Ammon's horn (tissue), 1 donor: ENCODE measurements around the gene SCAMP2.
A peak's percentile ranks its signal among the peaks of the same experiment; 100 is the strongest.
"Not testable (repeated sequence)": the region's sequence is repeated elsewhere in the genome, so short reads cannot be mapped to it uniquely, and the experiment has no call there.

Experiments
- DNase-seq: peaks from one replicate; pipeline ENCODE4 v3.0.0-alpha.2; 2016; ENCODE audit warnings: low spot score

Gene SCAMP2

DNA sequence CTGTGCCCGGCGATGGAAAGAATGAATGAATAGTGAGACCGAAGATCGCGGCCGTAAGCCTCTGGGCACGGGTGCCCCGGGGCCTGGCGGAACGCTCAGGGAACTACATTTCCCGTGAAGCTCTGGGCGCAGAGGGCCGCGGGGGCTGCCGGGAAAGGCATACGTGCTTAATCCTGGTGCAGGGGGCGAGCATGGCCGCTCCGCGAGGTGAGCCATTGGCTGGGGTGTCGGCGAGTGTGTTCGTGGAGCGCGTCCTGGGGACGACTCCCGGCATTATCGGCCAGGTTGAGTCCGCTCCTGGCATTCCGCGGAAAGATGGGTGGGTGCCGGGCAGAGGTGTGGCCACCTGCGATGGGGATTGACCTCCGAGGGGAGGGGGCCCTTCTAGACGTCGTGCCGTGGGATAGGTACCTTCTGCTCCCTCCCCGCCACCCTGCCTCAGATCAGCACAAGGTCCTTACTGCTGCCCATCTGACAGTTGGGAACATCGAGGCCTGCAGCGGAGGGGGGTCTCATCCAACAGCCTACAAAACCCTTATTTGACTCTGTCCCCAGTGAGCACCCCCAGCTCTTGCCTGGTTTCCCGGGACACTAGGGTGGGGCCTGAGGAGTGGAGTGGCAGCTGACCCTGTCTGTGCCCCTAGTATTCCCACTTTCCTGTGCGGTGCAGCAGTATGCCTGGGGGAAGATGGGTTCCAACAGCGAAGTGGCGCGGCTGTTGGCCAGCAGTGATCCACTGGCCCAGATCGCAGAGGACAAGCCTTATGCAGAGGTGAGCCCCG is 16.9 kb upstream of the SCAMP2 start, which contains the start of gene MPI:
MPI (plus strand) TSS at position 160 of the 782 bp plus-strand sequence; CDS start at position 192, 32 bp downstream.
- peak; percentile 90 for DNase-seq

DNA sequence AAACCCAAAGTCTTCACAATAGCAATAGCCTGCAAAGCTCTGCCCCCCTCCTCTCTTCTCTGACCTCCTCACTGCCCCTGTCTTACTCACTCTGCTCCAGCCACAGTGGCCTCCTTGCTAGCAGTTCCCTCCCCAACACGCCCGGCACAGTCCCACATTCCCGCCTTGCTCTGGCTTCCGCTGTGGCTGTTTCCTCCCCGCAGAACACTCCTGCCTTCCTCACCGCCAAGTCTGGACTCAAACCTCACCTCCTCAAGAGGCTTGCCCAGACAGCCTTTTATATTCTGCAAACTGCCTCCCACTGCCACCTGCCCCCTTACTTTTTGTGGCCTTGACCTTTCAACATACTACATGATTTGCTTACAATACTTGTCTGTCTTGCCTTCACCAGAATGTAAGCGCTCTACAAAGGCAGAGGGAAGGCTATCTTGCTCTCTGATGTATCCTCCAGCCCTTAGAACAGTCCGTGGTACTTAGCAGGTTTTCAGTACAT is 16.3 kb upstream of the SCAMP2 start:
- peak; percentile 75 for DNase-seq

DNA sequence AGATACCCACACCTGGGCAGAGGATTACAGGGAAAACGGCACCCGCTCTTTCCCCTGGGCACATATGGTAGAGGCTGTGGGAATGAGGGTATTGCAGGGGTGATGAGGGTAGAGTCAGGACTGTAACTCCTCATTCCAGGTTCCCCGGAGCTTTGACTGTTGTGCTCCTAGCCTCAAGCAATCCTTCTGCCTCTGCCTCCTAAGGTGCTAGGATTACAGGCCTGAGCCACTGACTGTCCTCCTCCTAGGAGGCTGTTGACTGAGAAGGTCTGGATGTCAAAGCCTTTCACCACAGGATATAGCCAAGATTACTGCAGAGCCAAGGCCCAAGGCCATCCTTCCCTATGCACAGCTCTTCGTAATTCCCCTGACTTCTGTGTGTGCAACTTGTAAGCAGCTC is 15.6 kb upstream of the SCAMP2 start:
- no peak for DNase-seq

DNA sequence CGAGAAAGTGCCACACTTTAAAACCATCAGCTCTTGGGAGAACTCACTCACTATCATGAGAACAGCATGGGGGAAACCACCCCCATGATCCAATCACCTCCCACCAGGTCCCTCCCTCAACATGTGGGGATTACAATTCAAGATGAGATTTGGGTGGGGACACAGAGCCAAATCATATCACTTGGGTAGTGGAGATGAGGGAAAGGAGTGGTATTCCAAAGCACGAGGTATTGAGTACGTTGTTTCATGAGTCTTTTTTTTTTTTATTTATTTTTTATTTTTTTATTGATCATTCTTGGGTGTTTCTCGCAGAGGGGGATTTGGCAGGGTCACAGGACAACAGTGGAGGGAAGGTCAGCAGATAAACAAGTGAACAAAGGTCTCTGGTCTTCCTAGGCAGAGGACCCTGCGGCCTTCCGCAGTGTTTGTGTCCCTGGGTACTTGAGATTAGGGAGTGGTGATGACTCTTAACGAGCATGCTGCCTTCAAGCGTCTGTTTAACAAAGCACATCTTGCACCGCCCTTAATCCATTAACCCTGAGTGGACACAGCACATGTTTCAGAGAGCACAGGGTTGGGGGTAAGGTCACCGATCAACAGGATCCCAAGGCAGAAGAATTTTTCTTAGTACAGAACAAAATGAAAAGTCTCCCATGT is 14.5 kb upstream of the SCAMP2 start:
- DNase-seq: not testable (repeated sequence)

DNA sequence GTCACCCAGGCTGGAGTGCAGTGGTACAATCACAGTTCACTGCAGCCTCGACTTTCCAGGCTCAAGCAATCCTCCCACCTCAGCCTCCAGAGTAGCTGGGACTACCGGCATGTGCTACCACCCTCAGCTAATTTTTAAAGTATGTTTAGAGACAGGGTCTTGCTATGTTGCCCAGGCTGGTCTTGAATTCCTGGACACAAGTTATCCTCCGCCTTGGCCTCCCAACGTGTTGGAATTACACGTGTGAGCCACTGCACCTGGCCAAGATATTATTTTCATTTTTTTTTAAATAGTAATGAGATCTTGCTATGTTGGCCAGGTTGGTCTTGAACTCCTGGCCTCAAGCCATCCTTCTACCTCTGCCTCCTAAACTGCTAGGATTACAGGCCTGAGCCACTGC is 12.3 kb upstream of the SCAMP2 start:
- no peak for DNase-seq

DNA sequence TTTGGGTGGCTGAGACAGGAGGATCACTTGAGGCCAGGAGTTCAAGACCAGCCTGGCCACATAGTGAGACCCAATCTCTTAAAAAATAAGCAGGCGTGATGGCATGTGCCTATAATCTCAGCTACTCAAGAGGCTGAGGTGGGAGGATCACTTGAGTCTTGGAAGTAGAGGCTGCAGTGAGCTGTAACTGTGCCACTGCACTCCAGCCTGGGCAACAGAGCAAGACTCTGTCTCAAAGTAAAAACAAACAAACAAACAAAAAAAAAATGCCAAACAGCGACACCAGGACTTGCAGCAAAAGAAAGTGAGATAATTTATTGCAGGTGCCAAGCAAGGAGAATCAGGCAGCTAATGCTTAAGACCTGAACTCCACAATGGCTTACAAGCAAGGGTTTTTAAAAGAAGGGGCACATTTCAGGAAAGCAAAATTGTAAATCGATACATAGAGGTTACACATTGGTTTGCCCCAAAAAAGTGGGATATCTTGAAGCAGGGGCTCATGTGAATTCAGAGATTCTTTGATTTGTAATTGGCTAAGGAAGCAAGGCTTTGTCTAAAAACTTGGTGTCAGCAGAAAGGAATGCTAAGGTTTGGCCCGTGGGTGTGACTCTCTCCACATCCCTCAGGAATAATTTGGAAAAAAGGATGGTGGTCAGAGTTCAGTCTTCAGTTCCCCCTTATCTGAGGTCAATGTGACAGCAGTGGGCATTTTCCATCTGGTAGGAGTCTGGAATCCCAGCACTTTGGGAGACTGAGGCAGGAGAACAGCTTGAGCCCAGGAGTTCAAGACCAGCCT is 11.5 kb upstream of the SCAMP2 start:
- no peak for DNase-seq

DNA sequence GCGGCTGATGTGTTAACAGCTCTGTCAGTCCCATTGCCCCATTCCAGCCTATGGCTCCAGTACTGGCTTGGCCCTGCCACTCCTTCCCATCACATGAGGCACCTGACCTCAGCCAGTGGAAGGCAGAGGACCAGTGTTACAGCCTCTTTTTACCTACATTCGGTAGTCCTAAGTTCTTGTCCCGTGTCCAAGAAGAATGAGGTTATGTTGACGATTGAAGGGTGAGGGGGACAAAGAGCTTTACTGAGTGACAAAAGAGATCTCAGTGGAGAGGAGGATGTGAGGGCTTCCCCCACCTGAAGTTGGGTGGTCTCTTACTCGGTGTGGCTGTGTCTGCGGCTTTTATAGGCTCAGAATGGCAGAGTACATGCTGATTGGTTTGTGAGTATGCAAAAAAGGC is 9.4 kb upstream of the SCAMP2 start:
- DNase-seq: no peak

DNA sequence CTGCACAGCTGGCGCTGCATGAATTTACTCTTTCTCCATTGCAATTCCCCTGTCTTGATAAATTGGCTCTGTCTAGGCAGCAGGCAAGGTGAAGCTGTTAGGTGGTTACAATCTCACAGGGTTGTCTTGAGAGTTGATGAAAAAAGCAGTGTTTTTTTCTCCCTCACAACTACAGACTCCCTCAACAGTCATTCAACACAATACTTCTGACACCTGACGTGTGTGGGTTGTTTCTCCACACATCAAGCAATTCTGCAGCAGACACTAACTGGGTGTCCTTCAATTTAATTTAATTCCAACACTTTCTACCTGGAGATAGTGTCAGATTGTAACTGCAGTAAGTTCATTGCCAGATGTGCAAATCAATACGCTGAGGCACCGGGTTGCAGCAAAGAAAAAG is 5.1 kb upstream of the SCAMP2 start:
- DNase-seq: no peak

DNA sequence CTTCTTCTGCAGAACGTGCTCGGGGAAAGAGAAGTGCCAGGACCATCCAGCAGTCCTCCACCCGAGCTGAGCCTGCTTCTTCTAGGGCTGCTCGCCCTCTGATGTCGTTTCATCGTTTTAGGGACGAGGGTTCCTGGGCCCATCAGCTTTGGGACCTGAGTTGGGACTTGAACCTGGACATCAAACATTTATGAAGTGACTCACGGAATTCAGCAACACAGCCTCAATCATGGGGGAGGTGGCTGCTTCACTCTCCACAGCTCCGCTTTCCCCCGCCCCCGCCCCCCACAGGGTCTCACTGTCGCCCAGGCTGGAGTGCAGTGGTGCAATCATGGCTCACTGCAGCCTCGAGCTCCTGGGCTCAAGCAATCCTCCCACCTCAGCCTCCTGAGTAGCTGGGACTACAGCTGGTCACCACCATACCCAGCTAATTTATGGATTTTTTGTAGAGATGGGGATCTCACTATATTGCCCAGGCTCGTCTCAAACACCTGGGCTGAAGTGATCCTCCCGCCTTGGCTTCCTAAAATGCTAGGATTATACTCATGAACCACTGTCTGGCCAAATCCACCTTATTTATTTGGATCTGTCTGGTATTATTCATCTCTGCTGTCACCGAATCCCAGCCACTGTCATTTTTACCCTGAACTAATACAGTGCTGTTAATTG is 725 bp upstream of the SCAMP2 start:
- DNase-seq: peak; percentile 43

DNA sequence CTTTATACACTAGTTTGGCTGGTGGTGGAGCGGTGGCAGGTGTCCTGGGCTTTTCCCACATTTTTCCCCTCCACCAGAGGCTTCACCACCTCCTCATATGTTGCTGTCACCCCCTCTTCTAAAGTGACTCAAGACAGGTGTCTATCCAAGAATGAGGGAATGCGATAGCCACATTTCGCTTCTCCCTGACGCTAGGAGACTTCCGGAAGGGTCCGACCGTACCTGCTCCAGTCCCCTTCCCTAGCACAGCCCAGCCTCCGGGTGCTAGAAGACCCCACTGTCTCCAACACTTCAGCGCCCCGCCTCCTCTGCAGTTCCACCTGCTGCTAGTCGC is 496 bp downstream of the SCAMP2 start:
- no peak for DNase-seq

DNA sequence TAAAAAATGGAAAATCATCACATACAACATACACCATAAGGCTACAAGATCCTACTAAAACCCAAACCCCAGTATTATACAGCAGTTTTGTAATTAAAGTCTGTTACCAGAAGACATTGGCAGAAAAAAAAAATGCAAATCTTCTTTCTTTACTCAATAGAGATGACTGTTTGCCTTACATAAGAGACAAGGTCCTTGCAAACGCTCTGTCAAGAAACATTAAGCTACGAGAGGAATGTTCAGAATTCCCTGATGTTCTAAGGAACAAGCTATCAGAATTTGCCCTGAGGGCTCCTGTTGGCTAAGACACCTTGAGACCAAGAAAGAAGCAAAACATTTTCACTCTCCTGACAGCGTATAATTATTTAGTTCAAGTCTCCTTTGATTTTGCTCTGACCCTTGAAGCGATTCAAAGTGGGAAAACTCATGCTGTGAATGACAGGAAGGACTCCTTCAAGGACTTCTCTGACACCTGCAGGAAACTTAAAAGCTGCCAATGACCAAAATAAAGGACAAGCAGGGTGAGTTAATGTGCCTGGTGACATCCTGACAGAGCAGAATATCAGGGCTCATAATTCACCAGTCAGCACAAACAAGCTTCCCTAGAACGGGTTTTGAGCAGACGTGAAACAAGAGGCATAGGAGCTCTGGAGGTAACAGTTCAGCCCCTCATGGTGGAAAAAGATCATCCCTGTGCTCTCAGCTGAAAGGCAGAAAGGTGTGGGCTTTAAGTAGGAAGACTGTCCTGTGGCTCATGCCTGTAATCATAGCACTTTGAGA is 2.5 kb downstream of the SCAMP2 start:
- no peak for DNase-seq

DNA sequence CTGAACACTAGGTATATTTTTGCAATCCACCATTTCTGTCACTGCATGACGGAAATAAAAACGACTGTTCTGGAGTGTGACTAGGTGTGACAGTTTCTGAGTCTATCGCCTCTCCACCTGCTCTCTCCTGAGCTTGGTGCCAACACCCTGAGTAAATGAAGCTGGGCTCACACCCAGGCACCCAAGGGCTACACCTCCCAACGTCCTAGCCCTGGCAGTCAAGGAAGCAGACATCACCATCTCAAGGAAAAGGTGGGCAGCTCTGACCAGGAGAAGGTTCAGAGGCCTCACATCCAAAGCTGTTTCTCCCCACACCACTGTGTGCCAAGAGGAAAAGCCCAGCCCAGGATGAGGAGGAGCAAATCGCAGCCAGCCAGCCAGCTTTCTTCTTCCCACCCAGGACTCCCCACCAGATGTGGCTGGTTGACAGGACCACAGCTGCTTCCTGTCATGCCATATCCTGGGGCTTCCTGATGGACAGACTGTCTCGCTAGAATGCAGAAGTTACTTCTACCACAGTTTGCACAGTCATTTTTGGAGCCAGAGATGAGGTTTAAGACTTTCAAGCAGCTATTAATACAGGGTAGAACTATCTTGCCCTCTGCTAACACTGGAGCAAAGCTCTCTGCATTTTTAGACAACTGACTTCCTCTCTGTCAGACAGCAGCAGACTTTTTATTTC is 3.3 kb downstream of the SCAMP2 start:
- peak; percentile 76 for DNase-seq

DNA sequence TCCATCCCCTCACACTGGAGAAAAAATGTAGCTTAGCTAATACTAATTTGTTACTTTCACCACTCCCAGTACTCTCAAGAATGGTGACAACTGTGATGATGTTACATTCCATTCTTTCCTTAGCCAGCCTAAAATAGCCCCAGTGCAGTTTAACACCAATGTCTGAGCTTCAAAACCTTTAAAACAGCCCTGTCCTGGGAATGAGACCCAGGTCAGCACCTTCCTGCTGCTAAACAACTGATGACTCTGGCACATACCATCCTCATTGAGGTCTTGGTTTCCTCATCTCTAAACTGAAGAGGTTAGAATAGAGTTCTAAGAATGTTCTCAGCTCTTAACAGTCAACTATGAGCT is 3.8 kb downstream of the SCAMP2 start:
- DNase-seq: no peak

DNA sequence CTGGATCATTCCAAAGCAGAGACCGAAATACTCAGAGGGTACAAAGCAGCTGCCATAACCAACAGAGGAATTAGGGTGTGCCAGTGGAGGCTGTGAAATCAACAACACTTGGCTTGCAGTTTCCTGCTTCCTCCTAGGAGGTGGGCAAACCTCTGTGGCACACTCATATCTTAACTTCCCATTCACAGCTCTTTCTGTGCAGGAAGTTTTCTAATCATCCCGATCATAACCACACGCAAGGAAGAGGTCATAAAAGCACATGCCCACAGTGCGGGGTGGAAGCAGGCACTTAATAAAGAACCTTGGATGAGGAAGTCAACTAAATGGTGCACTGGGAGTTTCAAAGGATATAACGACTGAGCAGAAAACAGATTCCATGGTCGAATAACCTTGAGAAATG is 5.1 kb downstream of the SCAMP2 start:
- DNase-seq: peak; percentile 62

DNA sequence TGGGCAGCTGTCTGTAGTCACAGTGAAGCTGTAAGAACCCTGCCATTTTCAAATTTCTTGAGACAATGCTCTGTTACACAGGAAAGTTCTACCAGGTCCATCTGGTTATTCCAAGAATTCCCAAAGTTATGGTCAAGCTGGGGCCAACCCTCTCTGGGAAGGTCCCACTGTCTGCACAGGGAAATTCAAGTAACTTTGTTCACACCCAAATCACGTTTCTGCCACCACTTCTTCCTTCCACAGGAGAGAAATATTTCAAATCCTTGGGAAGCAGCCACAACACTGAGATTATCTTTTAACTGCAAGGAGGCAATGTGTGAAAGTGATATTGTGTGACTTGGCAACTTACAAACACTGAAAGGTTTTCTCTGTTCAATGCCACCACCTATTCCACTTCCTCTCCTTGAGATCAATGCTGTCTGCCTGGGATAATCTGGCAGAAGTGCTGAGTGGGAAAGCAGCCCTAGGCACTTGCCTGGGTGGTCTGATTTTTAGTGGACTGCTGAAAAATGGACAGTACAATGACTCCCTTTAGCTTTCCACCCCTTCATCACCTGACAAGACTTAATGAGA is 5.6 kb downstream of the SCAMP2 start:
- no peak for DNase-seq

DNA sequence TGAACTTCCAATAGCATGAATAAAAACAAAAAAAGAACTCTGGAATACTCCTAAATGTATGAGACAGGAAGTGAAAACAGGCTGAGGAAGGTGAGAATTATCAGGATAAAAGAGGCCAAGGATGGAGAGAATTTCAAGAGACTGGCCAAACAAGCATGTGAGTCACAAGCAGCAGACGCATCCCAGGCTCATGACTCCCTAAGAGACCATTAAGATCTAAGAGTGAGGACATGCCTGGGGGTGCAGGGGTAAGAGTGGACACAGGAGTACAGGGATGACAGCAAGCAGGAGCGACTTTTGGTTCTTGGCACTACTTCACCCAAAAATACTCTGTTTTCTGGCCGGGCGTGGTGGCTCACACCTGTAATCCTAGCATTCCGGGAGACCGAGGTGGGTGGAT is 7.1 kb downstream of the SCAMP2 start:
- DNase-seq: no peak

DNA sequence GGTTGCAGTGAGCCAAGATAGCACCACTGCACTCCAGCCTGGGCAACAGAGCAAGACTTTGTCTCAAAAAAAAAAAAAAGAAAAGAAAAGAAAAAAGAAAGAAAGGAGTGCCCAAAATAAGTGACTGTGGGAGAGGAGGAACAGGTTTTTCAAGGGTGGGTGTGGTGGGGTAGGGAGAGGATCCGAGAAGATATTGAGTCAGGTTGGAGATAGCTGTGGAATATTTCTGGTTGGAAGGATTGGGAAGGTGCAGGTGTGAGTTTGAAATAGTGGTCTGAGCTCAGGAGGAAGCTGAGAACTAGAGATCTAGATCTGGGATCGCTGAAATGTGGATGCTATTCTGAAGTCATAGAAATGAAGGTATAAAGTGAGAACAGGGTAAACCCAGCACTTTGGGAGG is 7.8 kb downstream of the SCAMP2 start:
- DNase-seq: no peak

DNA sequence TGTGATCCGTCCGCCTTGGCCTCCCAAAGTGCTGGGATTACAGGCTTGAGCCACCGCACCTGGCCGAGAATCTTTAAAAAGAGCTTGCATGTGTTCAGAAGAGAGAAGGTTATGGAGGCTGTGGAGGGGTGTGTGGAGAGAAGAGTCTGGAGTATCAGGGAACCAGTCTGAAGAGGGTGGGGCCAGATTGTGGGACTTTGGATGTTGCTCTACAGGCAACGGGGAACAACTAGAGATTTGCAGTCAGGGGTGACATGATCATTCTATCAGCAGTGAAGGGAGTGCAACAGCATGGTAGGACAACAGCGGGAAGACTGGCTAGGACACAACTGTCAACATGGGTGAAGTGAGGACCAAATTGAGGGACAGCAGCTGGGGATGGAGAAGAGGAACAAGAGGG is 8.9 kb downstream of the SCAMP2 start:
- no peak for DNase-seq

DNA sequence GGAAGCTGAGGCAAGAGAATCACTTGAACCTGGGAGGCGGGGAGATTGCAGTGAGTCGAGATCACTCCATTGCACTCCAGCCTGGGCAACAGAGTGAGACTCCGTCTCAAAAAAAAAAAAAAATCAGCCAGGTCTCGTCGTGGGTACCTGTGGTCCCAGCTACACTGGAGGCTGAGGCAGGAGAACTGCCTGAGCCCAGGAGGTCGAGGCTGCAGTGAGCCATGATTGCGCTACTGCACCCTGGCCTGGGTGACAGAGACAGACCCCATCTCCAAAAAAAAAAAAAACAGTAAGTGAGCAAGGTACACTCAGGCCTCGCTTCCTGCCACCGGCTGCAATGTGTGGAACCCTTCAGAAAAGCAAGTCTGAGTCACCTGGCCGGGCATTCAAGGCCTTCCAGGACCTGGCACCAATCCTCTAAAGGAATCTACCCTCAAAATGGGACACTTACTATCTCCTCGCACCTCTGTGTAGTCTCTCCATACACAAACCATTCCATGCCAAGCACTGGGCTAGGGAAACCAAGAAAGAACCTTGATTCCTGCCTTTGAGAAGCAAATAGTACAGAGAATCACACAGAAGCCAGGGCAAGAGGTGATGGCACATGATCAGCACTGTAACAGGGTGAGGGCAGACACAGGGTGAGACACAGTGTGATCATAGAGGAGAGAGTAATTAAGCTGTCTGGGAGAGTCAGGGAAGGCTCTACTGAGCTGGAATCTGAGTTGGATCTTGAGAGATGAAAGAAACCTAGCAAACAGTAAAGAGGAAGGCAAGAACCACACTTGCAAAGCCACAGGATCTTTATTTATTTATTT is 9.7 kb downstream of the SCAMP2 start:
- no peak for DNase-seq

DNA sequence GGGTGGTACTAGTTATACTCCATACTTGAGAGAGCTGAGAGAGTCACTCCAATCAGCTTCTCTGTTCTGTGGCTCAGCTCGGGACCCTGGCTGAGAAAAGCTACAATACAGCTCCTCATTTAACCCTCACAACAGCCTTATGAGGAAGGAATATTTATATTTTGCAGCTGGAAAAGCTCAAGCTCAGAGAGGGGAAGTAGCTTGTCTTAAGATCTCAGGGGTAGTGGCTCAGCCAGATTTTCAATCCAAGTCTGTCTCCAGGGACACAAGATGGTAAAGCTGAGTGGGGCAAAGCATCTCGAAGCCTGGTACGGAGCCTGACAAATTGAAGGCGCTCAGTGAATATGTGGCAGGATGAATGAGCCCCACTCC is 14.8 kb downstream of the SCAMP2 start:
- DNase-seq: no peak
